GM21619 (cell line): ENCODE measurements around the gene PLIN3.
"Not testable (repeated sequence)": the region's sequence is repeated elsewhere in the genome, so short reads cannot be mapped to it uniquely, and the experiment has no call there.

Experiments
- ATAC-seq: cut with Tn5 transposase; IDR thresholded peaks from one replicate; pipeline ENCODE4 v1.9.1; 2021; ENCODE audit not compliant: unreplicated experiment

Gene PLIN3, protein sequence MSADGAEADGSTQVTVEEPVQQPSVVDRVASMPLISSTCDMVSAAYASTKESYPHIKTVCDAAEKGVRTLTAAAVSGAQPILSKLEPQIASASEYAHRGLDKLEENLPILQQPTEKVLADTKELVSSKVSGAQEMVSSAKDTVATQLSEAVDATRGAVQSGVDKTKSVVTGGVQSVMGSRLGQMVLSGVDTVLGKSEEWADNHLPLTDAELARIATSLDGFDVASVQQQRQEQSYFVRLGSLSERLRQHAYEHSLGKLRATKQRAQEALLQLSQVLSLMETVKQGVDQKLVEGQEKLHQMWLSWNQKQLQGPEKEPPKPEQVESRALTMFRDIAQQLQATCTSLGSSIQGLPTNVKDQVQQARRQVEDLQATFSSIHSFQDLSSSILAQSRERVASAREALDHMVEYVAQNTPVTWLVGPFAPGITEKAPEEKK

DNA sequence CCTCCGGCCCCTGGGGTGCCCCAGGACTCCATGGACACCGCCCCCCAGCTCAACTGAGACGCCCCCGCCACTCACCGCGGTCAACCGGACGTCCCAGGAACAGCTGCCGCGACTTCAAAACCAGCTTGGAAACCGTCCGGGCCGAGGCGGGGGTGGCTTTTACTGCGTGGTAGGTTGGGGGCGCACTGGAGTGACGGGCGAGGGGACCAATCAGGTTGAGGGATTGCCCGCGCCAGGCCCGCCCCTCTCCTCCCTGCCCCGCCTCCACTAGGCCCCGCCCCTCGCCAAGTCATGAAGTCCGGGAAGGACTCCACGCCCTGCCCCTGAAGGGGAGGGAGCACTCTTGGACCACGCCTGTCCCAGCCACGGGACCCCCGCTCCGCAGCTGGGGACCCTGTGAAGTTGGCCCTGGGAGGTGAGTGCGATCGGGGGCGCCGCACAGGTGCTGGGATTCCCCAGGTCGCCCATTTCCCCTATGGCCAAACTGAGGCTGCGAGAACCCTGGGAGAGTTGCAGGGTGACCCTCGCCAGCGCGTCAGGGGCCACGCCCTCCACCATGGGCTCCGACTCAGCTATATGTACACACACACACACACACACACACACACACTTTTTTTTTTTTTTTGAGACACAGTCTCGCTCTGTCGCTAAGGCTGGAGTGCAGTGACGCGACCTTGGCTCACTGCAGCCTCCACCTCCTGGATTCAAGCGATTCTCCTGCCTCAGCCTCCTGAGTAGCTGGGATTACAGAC is at the start of gene PLIN3:
TSS of gene PLIN3 (minus strand) at position 134 of the 752 bp plus-strand sequence. CDS start 6,273 bp downstream, outside the sequence.
- ATAC-seq, result peak; percentile 70

DNA sequence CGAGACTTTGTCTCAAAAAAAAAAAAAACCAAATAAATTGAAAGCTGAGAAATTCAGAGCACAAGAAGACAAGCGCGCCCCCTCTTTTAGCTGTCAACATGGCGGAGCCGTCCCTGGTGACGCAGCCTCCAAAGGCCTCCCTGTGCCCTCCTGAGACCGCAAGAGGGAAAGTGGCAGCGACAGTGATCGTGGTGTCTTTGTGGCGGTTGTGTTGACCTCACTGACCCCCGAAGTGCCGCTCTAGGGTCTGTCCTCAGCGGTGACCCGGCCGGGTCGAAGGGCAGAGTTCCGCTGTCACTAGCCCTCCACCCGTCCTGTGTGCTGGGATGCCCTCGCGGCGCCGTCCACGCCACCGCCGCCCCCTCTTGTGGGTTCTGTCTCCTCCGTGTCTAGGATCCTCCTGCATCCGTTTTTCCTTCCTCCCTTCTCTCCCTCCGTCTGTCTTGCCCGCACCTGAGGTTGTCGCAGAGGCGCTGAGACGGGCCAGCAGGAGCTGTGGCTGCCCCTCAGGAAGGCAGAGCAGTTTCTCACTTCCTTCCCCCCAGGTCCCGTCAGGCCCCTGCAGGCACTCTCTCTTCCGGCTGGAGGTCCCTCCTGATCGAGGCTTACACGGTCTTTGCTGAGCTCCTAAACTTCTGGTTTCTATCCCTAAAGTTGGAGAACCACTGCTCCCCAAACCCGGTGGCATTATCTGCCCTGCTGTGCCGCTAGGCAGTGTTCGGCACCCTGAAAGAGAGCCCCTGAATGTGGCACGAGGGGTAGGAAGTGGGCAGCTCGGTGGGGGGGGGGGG is 49.0 kb upstream of the PLIN3 start:
- no peak for ATAC-seq

DNA sequence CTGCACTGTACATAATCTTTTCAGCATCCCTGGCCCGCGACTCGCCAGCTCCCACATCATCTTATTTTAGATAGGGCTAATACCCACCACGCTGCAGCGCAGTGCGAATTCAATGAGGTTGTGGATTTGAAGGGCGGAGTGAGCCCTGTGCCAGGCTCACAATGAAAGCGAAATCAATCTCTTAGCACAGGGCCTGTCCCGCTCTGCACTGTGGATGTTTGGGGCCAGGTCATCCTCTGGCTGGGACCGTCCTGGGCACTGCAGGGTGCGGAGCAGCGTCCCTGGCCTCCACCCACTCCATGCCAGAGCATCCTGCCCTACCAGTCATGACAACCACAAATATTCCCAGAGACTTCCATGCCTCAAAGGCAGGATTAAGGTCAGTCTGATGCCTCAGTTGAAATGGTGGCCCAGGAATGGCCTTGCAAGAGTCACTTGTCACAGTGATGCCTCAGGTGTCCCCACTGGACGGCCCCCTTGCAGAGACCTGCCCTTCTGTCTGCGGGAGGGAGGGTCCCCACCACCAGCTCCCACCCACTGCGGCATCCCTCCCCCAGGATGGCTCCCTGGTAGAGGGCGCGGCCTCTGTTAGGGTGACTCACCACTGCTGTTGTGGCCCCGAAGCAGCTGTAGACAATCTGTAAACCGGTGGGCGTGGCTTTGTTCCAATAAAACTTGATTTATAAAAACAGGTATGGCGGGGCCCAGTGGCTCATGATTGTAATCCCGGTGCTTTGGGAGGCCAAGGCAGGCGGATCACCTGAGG is 47.5 kb upstream of the PLIN3 start:
- ATAC-seq, result no peak

DNA sequence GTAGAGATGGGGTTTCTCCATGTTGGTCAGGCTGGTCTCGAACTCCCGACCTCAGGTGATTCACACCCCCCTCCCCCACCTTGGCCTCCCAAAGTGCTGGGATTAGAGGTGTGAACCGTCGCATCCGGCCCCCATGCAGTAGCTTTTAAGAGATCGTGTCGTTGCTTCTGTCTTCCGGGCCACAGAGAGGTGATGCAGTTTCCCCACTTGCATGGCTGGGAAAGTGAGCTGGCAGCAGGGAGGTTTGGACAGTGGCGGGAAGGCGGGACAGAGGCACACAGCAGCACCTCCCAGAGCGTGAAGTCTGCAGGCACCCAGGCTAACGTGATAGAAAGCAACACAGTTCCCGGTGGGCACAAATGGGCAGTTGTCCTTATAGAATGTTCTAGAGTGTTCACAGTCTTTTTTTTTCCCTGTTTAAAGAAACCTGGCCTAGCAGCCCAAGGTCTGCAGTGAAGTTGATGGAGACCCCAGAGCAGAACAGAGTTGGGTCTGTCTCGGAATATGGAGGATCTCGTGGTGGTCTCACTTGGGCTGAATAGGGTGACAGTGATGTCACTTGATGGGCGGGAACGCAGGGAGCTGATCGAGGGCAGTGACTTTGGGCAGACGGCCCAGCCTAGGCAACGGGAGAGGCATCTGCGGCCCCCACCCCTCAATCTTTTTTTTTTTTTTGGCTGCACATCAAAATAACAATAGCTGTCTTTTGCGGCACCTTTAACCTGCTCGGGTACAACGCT is 46.7 kb upstream of the PLIN3 start:
- ATAC-seq, result no peak

DNA sequence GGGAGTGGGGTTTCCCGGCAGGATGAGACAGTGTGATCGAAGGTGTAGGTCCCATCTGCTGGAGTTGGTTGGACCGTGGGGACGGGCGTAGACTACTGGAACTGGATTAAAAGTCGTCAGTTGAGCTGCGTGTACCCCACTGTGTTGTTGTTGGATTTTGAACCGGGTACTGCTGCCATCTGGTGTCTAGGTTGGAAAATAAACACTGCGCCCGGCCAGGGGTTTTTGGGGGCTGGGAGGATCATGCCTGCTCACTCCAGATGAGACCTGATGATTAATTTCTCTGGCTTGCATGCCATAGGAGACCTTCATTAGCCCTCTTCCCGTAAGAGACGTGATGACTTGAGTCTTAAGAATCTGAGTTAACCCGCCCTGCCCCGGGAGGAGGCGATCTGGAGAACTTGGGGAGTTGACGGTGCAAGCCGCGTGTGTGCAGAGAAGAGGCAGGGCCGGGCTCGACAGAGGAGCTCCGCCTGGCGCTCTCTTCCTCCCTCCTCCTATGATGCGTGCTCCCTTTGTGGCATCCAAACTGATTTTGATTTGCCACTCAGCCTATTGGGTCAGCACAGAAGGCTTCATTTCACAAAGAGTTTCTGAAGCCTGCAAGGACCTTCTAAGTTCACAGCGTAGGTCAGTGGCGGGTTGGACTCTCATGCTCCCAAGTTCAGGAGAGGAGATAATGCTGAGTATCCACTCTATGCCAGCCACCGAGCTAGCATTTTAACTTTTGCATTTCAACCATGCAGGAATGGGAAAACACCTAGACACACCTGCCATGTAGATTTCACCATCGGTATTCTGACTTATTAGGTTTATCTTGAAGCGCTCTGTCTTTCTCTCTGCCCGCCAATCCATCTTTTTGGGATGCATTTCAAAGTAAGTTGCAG is 44.6 kb upstream of the PLIN3 start:
- ATAC-seq, result no peak

DNA sequence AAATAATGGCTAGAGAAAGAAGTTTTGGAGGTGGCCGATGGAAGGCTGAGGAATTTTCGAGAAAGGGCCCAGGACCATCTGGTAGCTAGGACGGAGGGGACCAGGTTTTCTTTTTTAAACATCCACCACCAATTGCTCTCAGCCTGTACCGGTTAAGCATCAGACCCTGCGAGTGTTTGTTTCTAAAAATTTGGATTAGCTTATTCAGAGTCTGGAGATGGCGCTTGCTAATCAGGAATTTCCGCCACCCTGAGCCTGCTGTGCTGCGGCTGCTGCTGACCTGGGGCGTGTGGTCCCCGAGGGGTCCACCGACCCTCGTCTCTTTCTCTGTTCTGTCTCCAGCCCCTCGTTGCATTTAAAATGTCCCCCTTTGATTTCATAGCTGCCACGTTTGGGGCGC is 43.8 kb upstream of the PLIN3 start:
- ATAC-seq, result no peak

DNA sequence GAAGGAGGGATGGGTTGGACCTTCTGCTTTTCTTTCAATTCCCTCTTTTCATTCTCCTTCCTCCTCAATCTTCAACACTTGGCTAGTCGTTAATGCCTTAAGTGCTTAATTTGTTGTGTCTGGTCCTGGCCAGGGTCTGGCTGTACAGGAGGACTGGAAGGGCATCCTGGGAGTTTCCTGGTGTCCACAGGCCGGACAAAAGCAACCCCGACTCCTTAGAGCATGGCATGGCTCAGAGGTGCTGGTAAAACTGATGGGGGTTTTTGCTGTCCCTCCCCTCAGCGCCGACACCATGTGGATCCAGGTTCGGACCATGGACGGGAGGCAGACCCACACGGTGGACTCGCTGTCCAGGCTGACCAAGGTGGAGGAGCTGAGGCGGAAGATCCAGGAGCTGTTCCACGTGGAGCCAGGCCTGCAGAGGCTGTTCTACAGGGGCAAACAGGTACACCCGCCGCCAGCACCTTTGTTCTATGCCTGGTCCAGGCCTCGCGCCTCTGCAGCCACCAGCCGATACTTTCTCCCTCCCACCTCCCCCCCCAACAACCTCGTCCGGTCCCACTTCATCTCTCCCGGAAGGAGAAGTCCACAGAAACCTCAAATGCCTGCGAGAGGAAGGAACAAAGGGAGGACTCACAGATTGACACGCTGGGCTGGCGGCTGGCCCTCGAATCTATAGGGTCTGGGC is 43.3 kb upstream of the PLIN3 start:
- ATAC-seq, result no peak

DNA sequence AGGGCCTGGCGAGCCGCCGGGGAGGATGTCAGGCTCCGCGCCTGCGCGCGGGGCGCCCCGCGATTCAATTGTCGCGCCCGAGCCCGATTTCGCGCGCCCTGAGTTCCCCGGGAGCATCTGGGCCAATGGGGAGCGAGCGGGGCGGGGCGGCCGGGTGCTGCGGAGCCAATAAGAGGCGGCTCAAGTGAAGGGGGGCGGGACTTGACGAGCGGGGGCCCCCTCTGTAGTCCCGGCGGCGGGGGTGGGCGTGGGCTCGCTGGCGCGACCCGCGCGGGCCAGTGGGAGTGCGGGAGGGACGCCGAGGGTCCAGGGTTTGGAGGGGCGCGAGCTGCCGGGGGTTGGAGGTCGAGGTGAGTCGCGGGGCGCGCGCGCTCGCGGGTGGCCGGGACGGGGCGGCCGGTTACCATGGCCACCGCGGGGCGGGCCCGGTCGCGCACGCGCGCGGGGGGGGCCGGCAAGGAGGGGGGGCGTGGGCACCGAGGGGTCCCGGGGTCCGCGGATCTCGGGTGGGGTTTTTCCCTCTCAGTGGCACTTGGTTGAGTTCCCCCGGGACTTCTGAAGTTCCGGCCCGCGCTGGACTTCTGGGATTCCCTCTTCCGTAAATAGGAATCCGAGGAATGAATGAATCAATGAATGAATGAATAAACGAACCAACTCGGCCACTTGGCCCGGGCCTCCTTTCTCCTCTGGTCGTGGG is 42.6 kb upstream of the PLIN3 start:
- peak; percentile 63 for ATAC-seq

DNA sequence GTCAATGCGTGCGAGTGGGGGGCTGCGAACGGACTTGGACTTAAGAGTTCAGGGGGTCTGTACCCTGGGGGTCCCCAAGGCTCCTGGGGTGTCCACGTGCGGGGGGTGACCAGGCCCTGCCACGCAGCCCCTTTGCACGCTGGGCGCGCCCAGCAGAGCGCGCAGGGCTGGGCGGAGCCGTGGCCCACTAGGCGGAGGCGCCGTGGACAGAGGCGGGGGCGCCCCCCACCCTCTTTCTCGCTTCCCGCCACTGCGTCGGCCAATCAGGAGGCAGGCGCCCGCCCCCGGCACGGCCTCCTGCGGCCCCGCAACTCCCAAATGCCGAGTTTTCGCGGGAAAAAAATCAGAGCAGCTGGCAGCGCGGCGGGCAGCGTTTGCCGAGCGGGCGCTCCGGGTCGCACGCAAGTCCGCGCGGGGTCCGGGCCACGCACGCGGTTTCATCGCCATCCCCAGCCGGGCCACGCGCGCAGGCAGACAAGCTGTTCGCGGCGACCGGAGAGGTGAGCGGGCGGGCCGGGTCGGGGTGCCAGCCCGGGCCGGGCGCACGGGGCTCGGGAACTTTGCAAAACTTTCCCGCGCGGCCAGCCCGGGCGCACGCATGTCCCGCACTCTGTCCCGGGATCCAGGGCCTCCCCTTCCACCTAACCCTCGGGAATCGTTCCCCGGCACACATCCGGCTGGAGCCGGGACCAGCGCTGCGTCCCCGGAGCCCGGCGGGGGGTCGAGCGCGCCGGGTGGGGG is 41.9 kb upstream of the PLIN3 start, which contains the start of gene UHRF1:
TSS of gene UHRF1 (plus strand) at position 346 of the 741 bp plus-strand sequence. CDS start 1,385 bp downstream, outside the sequence.
- ATAC-seq, result no peak

DNA sequence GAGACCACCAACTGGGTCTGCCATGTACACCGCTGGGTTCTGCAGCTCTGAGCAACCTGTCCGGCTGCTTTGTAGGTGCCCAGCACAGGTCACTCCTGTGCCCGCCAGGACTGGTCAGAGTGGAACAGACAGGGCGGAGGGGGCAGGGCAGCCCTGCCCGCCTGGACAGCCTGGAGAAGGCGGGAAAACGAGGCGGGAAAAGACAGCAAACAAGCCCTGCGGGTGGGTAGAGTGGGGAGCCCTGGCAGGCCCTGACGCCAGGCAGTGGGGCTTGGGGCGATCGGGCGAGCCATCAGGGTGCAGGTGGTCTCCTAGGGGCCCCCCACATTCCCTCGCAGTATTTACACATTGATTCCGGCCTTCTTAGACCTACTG is 41.3 kb upstream of the PLIN3 start:
- no peak for ATAC-seq

DNA sequence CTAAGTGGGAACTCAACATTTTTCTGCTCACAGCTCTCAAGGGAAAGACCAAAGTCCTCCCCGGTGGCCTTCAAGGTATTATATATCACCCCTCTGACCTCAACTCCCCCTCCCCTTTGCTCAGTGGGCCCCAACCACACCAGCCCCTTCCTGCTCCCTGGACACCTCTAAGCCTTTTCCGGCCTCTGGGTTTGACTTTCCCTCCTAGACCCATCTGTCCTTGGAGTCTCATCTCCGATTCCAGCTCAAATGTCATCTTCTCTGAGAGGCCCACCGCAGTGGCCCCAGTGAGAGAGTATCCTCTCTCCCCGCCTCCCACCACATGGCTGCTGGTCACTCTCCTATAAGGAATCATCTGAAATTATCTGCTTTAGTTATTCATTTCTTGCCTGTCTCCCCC is 40.9 kb upstream of the PLIN3 start:
- ATAC-seq, result no peak

DNA sequence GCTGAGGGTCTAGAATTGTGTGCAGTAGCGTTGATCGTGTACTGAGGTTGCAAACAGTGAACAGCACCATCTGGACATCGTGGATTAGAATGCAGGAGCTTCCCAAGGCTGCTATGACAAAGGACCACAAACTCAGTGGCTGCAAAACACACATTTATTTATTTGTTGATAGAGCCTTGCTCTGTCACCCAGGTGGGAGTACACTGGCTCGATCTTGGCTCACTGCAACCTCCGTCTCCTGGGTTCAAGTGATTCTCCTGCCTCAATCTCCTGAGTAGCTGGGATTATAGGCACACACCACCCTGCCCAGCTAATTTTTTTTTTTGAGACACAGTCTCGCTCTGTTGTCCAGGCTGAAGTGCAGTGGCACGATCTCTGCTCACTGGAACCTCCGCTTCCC is 39.5 kb upstream of the PLIN3 start:
- ATAC-seq, result no peak

DNA sequence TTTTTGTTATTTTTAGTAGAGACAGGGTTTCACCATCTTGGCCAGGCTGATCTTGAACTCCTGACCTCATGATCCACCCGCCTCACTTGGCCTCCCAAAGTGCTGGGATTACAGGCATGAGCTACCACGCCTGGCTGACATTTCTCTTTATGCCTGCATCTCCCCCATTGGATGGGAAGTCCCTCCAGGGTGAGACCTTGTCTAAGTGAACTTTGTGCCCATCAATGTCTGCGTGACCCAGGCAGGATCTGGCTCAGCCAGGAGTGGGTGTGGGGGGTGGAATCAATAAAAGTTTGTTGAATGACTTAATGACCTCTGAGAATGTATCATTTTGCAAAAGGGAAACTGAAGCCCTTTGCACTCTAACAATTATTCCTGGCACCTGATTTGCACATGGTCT is 37.0 kb upstream of the PLIN3 start:
- ATAC-seq, result no peak

DNA sequence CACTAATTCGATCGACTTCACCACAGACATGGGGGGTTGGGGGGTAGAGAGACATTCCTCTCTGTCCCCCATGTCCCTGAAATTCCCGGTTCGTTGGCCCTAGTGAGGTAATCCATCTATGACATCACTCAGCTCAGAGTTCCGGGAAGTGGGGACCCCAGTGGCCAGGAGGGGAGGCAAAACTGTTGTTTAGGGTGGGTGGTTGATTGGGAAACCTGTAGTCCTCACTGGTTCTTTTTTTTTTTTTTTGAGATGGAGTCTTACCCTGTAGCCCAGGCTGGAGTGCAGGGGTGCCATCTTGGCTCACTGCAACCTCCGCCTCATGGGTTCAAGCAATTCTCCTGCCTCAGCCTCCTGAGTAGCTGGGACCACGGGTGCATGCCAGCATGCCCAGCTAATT is 35.3 kb upstream of the PLIN3 start, which contains the start of gene ARRDC5:
TSS of gene ARRDC5 (minus strand) at position 101 of the 400 bp plus-strand sequence. CDS start at position 30, 71 bp downstream.
- ATAC-seq, result no peak

DNA sequence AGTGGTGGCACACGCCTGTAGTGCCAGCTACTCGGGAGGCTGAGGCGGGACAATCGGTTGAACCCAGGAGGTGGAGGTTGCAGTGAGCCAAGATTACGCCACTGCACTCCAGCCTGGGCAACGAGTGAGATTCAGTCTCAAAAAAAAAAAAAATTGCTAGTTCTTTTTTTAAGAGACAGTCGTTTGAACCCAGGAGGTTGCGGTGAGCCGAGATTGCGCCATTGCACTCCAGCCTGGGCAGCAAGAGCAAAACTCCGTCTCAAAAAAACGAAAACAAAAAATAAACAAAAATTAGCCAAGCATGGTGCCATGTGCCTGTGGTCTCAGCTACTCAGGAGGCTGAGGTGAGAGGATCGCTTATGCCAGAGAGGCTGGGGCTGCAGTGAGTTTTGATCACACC is 33.4 kb upstream of the PLIN3 start:
- ATAC-seq, result not testable (repeated sequence)

DNA sequence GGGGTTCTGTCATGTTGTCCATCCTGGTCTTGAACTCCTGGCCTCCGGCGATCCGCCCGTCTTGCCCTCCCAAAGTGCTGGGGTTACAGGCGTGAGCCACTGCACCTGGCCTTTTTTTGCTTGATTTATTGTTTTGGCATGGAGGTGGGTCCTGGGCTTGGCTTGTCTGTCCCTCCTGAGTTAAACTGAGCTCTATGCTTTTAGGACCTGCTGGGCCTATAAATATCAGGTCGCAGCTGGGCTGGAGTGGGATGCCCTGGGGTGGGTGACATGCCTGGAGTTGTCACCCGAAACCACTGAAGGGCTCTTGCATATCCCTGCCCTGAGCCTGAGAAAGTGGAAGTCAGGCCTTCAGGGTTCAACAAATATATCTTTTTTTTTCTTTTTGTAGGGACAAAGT is 29.7 kb upstream of the PLIN3 start:
- ATAC-seq, result no peak

DNA sequence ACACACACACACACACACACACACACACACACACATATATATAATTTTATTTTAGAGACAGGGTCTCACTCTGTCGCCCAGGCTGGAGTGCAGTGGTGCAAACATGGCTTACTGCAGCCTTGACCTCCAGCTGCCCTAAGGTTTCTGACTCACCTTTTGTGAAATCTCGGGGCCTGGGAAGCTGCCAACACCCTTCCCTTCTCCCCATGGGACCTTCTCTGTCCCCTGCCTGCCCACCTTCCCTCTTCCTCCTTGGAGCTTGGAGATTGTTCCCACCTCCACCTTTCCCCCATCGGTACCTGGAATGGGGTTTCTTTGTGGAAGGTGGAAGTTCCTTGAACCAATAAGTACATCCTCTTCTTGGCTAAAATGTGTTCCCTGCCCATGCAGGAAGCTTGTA is 28.9 kb upstream of the PLIN3 start:
- ATAC-seq, result no peak
